Measurements from ENCODE around the gene CHST11. TPM values are rescaled to one million over a fixed set of nuclear protein-coding genes. Genes with fewer than 3 reads are reported as not detected.

The CHST11 gene
- total RNA-seq, 1 donor from 2014 or later: 71.4 TPM

DNA sequence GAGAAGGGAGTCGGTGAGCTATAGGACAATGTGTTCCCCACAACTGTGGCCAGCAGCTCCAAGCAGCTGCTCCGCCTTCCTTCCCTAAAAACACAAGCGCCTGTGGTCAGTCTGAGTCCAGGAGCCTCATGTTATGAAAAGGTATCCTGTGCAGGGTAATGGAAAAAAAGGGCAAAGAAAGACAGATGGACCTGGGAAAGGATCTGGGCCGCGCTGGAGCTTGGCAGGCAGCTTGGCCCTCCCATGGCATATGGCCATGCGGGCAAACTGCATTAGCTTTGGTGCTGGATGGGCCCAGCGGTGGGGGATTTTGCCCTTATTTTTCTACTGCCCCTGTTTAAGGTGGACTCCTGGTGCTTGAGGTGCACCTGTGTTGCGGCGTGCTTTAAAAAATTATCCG is 23.7 kb upstream of the CHST11 start:
- intact Hi-C loops (cut with micrococcal nuclease): no loop called here

DNA sequence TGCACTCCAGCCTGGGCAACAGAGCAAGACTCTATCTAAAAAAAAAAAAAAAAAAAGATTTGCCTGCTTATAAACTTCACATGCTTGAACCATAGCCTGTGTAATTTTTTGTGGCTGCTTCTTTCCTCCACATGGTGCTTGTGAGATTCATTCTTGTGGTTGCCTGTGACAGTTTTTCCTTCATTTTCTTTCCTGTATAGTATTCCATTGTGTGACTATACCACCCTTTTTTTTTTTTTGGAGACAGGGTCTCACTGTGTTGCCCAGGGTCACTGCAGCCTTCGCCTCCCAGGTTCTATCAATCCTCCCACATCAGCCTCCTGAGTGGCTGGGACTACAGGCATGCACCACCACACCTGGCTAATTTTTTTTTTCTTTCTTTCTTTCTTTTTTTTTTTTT is 22.6 kb upstream of the CHST11 start:
- intact Hi-C loops (cut with micrococcal nuclease): no loop called here

DNA sequence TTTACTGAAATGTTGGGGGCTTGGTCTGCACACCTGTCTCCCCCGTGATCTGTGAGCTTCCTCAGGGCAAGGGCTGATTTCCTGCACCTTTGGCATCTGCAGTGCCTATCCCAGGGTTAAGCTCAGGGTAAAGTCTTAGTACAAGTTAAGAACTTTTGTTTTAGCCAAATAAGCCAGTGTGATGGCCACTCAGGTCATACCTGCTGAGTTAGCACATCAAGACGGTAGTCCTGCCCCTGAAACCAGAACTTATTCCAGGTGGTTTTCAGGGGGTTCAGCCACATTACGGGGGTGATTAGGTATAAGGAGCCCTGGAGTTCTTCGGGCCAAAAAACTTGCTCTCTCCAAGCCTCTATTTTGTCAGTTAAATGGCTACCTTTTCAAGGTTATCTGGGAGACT is 21.6 kb upstream of the CHST11 start:
- intact Hi-C loops (cut with micrococcal nuclease): no loop called here

DNA sequence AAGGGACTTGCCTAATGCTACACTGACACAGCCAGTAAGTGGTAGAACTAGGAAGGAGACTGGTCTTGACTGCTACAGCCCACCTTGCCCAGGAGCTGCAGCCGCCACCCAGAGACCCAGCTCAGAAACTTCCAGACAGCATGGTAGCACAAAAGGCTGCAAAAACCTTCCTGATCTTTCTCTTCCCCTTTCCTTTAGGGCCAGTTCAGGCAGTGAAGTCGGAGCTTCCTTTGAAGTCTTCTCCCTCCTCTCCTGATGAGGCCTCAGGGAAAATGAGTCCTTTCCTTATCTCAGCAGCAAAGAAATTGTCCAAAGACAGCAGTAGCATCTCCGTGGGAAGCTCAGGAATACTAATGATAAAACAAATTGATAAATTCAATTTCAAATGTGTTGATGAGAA is 21.0 kb upstream of the CHST11 start:
- intact Hi-C loops (cut with micrococcal nuclease): no loop called here

DNA sequence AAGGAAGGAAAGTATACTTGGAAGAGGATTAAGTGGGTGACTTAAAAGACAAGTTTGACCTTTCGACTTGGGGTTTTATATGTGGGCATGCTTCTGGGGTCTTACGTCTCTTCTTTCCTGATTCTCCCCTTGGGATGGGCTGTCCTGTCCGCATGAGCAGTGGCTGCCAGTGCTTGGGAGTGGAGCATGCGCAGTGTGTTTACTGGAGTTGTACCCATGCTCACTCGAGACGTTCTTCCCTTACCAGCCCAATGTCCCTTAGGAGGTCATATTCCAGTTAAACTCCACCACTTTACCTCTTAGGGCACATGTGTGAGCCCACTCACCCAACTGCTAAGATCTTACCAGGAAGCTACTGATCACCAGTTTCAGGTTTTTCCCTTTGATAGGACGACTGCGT is 20.0 kb upstream of the CHST11 start:
- intact Hi-C loops (cut with micrococcal nuclease): no loop called here

DNA sequence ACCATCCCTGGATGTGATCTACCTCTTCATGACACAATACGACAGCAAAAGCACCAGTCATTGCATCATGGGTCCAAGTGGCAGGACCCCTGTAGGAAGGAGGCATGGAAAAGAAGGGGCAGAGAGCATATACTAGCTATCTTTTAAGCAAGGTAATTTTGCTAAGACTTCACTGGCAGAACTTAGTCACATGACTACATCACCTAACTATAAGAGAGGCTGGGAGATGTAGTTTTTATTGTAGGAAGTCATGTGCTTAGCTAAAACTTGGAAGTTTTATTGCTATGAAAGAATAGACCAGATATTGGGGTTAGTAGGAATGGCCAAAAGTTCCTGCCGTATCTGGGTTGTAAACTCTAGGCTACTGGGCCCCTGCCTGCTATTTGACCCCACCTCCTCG is 18.6 kb upstream of the CHST11 start:
- intact Hi-C loops (cut with micrococcal nuclease): no loop called here

DNA sequence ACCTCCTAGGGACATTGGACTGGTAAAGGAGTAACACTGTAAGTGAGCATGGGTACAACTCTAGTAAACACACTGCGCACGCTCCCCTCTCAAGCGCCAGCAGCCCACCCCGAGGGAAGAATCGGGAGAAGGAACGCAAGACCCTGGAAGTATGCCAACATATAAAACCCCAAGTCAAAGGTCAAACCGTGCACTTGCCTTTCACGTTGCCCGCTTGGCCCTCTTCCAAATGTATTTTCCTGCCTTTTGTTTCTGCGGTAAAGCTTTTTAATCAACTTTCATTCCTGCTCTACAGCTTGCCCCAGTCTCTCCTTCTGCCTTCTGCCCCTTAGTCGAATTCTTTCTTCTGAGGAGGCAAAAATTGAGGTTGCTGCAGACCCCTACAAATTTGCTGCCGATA is 17.6 kb upstream of the CHST11 start:
- intact Hi-C loops (cut with micrococcal nuclease): no loop called here

DNA sequence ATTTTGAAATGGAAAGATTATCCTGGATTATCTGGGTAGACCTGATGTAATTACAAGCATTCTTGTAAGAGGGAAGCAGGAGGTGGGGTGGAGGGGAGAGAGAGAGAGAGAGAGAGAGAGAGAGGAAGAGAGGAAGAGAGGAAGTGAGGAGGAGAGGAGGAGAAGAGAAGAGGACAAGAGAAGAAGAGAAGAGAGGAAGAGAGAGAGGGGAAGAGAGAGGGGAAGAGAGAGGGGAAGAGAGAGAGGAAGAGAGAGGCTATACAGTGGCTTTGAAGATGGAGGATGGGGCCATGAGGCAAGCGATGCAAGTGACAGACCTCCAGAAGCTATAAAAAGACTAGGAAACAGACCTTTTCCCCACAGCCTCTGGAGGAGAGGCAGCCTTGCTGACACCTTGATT is 13.7 kb upstream of the CHST11 start:
- intact Hi-C loops (cut with micrococcal nuclease): no loop called here

DNA sequence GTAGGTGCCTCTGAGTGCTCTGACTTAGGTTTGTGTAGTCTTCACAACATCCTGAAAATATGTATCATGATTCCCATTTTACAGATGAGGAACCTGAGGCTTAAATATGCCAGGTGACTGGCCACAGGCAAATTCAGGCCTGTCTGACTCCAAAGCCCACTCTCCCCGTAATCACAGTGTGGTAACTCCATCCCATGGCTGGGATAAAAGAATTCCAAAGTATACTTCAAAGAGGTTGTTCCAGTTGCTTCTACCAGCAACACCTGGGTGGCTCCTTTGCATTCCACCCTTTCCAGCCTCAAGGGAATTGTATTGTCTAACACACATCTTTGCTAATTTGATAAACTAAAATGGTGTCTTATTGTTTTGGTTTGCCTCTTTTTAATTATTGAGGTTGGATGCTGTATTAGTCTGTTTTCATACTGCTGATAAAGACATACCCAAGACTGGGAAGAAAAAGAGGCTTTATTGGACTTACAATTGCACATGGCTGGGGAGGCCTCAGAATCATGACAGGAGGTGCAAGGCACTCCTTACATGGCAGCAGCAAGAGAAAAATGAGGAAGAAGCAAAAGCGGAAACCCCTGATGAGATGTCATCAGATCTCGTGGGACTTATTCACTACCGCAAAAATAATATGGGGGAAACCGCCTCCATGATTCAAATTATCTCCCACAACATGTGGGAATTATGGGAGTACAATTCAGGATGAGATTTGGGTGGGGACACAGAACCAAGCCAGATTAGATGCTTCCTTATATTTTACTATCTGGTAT is 9.9 kb upstream of the CHST11 start:
- intact Hi-C loops (cut with micrococcal nuclease): no loop called here

DNA sequence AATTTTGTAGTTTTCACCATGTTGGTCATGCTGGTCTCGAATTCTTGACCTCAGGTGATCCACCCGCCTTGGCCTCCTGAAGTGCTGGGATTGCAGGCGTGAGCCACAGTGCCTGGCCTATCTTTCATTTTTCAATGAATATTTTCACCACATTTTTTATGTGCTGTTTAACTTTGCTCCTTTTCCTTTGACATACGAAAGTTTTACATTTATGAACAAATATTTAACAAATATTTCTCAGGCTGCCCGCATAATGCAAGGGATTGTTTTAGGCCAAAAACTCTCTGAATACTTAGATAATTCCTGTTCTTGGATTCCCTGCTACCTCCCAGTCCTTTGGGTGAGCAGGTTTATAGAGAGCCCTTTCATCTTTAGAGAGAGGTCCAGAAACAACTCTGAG is 8.7 kb upstream of the CHST11 start:
- intact Hi-C loops (cut with micrococcal nuclease): no loop called here

DNA sequence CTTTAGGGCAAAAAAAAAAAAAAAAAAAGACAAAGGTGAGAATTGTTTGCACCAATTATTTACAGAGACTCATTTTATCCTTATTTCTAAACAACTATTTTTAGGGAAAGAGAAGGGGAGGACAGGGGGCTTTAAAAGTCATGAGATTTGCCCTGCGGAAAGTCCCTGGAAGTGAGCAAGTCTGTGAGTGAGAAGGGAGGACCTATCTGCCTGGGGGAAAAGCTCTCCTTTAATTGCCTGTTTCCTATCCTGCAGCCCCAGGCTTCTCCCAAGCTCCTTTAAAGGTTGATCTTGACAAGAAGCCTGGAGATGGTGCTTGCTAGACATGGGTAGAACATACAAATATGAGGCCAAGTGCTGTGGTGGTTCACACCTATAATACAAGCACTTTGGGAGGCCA is 8.3 kb upstream of the CHST11 start:
- intact Hi-C loops (cut with micrococcal nuclease): no loop called here

DNA sequence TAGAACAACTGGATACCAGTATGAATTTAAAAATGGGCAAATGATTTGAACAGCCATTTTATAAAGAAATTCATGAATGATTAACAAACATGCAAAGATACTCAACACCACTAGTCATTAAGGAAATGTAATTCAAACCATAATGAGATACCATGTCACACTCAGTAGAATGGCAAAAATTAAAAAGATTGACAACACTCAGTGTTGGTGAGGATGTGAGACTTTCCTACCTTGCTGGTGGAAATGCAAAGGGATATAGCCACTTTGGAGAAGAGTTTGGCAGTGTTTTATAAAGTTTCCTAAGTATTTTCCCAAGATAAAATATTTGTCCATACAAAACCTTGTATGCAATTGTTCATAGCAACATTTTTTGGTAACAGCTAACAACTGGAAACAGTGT is 6.0 kb upstream of the CHST11 start:
- intact Hi-C loops (cut with micrococcal nuclease): loop anchor here (10.0 kb wide), 1 partner anchor 604 kb away; no protein-coding TSS in a partner anchor

DNA sequence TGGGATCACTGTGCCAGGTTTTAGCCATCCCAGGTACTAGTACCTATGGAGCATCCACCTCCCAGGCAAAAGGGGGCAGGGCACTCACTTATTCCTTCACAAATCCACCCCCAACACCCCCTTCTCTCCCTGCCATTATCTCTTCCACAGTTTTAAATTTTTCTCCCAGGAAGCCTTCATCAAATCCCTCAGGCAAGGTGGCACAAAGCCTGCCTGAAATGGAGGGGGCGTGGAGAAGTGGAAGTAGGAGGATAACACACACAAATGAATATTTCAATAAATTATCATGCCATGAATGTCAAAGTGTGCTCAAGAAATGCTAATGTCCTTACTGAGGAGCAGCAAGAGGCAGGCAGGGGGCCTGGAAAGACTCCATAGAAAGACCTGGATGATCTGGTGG is 4.7 kb upstream of the CHST11 start:
- intact Hi-C loops (cut with micrococcal nuclease): loop anchor here (10.0 kb wide), 1 partner anchor 603 kb away; no protein-coding TSS in a partner anchor

DNA sequence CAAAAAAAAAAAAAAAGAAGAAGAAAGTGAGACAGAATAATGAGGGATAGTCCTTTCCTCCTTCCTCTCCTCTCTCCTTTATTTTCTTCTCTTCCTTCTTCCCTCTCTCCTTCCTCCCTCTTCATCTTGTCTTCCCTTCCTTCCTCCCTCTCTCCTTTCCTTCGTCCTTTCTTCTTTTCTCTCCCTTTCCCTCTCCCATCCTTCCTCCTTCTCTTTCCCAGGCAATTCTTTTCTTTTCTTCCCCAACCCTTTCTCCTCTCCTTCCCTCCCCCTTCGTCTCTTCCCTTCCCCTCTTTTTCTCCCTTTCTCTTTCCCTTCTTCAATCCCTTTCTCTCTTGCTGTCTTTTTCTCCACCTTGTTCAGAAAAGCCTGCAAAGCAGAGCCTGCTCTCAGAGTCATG is 3.6 kb upstream of the CHST11 start:
- intact Hi-C loops (cut with micrococcal nuclease): loop anchor here (10.0 kb wide), 1 partner anchor 602 kb away; no protein-coding TSS in a partner anchor

DNA sequence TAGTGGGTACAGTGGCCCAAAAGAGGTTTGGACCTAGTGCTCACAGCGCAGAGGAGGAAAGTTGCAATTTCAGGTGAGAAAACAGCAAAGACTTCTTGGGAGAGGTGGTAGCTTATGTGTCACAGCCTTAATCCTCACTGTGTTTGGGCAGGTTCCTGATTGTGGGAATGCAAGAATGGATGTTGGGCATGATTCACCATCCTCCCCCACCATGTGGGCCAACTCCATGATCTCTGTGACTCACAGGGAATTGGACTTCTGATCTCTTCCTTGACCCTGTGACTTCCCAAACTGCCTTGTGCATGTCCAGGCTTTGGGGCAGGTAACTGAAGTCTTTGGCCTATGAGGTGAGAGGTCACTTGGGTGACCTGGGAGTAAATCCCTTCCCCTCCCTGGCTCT is 1.8 kb upstream of the CHST11 start:
- intact Hi-C loops (cut with micrococcal nuclease): loop anchor here (5.0 to 10.0 kb wide), 8 partner anchors 127 to 877 kb away; partner anchors contain the start of genes C12orf75, EID3 and TXNRD1

DNA sequence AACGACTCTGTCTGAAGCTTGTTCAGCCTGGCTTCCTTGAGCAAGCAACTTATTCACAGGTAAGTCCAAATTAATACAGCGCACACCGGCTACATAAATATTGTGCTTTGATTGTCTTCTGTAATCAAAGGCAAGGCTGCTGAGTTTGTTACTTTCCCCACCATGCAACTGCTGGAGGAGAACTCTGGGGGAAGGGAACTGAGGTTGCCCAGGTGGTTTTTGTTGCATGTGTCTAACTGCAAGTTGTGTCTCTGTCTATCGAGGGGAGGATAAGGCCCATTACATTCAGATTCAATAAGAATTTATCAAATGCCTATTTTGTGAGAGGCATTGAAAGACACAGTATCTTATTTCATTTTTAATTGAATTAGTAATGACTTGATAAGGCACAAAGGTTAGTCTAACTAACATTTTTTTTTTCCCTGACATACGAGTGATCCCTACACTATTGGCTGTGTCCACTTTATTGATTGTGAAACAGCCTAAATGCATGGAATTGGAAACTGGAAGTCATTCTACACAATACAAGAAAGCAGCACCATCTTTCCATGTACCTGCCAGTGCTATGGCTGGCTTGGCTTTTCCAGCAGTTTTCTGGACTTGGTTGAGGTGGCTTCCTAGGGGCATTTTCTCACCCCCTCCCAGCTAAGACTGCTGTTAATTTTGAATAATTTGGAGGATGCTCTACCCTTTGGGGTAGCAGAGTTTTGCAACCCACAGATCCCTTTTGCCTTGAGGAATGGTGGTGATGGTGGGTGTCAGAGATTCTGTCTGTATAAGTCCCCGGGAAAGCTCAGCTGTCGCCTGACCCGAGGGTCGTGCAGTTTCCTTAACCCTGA is 951 bp upstream of the CHST11 start:
- intact Hi-C loops (cut with micrococcal nuclease): loop anchor here (2.0 to 10.0 kb wide), 12 partner anchors 73 to 877 kb away; partner anchors contain the start of genes C12orf75, EID3, NFYB and TXNRD1

DNA sequence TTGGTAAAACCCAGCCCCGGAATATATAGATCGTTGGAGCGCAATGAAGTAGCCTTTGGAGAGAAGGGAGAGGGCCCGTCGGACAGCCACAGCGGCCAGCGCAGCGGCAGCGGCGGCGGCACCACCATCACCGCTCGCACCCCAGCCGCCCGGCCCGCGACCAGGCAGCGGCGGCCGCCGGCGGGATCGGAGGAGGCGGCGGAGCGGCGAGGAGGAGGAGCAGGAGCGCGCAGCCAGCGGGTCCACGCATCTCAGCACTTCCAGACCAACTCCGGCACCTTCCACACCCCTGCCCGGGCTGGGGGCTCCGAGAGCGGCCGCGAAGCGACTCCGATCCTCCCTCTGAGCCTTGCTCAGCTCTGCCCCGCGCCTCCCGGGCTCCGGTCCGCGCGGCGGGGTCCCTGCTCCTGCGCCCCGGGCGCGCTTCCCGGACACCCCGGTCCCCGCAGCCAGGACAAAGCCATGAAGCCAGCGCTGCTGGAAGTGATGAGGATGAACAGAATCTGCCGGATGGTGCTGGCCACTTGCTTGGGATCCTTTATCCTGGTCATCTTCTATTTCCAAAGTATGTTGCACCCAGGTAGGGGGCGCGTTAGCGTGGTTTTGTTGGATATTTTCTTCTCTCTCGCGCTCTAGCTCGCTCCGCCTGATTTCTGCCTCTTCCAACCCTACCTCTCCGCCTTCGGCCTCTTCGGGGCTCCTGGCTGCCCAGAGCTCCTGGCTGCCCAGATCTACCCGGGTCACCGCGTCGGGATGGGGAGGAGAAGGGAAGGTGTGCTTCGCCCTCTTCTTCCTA is 400 bp downstream of the CHST11 start:
- intact Hi-C loops (cut with micrococcal nuclease): loop anchor here (1.0 to 10.0 kb wide), 13 partner anchors 21 to 875 kb away; partner anchors contain the start of genes C12orf75, EID3, NFYB and TXNRD1

DNA sequence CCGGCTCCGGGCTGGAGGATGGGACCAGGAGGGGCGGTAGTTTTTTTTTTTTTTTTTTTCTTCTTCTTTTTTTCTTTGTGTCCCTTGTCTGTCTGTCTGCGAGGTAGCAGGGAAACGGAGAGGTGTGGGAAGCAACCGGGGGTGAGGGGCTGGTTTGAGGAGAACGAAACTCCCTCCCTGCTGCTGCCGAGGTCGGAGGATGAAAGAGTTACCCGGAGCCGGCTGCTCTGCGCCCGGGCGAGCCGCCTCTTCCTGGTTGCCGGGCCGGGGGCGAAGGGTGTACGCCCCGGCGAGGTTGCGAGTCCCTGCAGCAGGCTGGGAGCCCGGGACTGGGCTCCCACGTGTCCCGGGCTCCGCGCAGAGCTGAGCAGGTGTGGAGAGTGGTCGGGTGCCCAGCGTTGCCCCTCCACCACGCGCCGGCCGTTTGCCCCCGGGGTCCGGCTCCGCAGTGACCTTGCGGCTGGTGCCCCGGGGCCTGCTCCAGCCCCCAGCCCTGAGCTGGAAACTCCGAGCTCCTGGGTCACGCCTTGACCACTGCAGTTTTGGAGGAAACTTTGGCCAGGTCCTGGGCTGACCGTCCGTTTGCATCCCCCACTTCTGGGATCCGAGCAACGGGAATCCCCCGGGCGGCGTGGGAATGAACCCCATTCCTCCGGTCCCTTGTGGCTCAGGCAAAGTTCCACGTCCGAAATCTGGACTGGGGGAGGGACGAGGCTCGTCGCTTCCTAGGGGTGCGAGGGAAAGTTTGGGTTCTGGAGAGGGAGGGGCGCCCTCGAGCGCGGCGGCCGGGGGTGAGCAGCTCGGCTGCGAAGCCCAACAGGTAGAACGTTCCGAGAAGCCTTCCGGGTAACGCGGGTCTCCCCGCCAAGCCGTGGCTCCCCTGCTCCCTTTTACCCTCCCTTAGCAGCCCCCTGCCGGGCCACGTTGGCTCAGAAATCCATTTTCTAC is 1.3 kb downstream of the CHST11 start:
- intact Hi-C loops (cut with micrococcal nuclease): loop anchor here (1.0 to 10.0 kb wide), 14 partner anchors 20 to 874 kb away; partner anchors contain the start of genes C12orf75, EID3, NFYB and TXNRD1

DNA sequence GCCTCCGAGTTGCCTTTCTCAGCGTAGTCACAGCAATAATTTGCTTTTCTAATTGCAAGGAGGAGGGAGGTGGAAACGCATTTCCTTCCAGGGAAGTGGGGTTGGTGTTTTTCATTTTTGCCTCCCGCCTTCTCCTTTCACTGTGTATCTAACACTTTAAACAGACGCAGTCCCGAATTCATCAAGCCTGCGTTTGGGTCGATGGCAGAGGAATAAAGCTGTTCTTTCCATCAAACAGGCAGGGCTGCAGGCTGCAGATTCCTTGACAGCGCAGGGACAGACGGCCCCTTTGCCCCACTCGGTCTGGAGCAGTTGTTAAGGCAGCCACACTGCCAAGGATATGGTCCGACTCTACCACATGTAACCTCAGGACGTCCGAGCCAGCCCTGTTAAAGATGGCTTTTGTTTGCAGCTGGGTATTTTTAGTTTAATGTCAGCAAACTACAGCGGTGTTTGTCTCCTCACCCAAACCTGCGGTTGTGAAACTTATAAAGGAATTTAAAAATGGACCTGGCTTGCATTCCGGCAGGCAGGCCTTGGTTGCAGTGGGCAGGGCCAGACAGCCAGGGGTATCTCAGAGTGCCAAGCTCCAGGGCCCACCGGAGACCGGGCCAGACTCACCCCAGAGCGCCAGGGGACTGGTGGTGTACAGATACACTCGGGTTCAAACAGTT is 2.1 kb downstream of the CHST11 start:
- intact Hi-C loops (cut with micrococcal nuclease): loop anchor here (1.0 to 10.0 kb wide), 10 partner anchors 123 to 873 kb away; partner anchors contain the start of genes C12orf75, EID3, TXNRD1 and WASHC4

Data from T-helper 2 cell treated with Interferon-gamma antibody and Interleukin-4, amounts not matched to agents 100 ng/mL and 5 ng/mL, for 36 hours (primary cell).